DMS 273 (cell line): ENCODE results near the gene RGS3.
A peak's percentile ranks its signal among the peaks of the same experiment; 100 is the strongest.

Experiments used
- DNase-seq: peaks from one replicate; lab custom pipeline; 2025; ENCODE audit not compliant: unreplicated experiment; lab: John Stamatoyannopoulos, UW

Gene RGS3

DNA sequence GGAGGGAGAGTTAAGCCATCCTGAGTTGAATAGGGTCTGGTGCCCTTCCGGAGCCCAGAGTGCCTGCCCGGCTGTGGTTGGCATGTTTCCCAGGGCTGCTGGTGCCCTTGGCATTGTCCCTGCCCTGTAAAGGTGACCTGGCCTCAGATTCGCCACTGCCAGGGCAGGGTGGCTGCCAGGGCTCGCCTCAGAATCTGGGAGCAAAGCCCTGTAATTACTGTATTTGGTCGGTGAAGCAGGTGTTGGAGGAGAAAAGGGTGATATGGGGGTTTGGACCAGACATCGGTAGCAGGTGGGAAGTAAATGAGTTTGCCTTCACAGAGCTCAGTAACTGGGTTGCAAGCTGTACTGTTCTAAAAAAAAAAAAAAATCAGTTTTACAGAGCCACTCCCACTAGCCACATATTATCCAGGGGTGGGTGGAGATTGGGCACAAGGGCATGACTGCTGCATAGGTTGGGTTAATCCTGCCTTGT, 47.6 kb downstream of the RGS3 start:
- DNase-seq, result peak; percentile 22

DNA sequence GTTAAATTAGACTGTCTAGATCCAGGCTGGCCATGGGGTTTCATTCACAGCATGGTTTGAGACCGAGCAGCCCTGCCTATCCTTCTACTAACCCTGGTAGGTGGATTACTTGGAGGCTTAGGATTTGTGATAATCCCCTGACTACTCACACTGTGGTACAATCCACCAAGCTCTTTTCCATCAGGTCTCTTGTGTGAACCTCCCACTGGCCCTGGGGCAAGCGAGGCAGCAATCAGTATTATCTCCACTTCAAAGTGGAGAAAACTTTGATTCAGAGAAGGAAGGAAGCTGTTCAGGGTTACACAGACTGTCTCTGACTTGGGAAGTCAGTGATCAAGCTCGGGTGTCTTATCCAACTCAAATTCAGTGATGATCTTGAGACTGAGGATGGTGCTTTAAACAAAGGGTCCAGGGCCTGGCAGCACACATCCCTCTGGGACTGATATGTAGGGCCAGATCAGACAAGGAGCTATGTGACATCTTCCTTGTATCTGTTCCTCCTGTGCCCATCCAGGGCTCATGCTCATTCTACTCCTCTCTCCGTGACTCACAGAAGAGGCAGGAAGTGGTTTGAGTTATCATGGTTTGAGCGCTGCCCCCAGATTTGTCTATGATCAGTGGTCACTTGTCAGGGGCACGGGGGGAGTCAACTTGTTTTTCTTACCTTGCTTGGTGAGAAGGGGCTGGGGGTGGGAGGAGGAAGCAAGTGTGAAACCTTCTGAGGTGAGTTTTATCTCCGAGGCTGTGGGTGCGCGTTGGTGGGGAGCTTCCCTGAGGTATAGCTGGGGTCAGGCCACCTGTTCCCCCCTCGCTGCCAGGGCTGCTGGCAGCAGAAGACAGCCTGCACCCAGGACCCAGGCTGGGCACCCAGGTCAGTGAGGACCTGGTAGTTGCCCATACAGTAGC, 48.6 kb downstream of the RGS3 start:
- DNase-seq, result no peak

DNA sequence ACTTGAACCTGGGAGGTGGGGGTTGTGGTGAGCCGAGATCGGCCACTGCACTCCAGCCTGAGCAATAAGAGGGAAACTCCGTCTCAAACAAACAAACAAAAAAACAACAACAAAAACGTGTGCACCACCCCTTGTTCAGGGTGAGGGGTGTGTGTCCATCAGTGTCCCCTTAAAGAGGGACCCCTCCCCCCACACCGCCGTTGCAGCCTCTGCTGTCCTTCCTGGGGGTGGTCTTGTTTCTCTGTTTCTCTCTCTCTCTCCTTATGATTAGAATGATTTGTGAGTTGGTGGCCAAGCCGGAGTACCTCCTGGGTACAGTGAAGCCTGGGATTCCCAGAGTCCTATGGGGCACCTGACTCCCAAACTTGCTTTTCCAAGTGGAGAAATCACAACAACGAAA, 49.6 kb downstream of the RGS3 start:
- DNase-seq, result no peak

DNA sequence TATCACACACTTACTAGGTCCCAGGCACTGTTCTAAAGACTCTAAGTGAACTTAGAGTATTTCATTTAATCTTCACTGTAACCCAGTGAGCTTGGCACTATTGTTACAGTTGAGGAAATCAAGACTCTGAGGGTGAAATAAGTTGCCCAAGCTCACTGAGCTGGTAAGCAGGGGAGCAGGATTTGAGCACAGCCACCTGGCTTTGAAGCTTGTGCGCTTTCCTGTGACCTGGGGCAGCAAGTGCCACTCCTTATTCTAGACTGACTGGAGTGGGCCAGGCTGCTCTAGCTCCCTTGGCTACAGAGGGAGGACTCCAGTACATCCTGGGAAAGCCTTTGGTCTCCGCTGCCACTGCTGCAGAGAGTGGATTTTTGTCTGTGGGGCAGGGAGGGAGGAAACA, 50.0 kb downstream of the RGS3 start:
- DNase-seq, result no peak

DNA sequence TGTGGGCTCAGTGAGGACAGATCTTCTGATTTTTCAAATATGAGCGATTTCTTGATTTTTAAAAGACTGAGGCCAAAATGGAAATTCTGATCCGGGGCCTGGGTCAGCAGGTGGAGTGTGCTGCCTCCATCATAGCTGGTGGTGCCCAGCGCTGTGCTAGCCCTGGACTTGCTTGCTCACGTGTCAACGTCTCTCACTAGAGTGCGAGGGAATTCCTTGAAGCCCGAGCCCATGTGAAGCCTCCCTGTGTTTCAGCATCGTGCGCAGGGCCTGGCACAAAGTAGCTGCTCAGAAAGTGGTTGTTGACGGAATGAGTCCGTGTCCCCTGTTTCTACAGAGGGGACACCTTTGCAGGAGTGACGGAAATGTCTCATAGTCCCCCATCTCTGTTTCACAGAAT, 50.5 kb downstream of the RGS3 start:
- DNase-seq, result no peak

DNA sequence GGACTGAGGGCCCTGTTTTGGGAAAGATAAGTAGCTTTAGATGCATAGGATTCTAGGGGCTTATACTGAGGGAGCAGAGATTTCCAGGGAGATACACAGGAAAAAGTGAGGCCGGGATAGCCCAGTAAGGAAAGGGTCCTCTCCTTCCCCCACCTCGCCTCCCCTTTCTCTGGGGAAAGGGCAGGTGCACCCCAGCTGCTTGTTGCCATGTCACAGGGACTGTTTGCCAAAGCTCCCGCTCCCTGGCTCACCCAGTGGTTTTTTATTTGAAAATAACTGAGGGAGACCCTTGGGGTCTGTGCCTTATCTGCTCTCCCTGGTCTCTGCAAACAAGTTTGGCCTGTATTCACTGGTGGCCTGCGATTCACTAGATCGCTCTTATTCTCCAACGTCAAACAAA, 51.2 kb downstream of the RGS3 start:
- DNase-seq, result no peak

DNA sequence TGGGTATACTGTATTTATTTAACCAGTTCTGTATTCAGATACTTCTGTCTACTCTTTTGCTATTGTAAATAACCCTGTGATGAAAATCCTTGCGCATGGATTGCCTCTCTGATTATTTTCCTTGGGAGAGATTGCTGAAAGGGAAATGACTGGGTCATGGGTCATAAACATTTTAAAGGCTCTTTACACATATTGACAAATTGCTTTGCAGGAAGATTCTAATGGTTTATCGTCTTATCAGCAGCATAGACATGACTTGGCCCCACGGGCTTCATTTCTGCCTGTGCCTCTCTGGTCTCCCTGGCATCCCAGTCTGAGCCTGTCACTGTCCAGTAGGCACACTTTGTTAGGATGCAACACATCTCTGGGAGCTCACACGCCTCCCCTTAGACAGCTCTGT, 52.3 kb downstream of the RGS3 start:
- DNase-seq, result no peak

DNA sequence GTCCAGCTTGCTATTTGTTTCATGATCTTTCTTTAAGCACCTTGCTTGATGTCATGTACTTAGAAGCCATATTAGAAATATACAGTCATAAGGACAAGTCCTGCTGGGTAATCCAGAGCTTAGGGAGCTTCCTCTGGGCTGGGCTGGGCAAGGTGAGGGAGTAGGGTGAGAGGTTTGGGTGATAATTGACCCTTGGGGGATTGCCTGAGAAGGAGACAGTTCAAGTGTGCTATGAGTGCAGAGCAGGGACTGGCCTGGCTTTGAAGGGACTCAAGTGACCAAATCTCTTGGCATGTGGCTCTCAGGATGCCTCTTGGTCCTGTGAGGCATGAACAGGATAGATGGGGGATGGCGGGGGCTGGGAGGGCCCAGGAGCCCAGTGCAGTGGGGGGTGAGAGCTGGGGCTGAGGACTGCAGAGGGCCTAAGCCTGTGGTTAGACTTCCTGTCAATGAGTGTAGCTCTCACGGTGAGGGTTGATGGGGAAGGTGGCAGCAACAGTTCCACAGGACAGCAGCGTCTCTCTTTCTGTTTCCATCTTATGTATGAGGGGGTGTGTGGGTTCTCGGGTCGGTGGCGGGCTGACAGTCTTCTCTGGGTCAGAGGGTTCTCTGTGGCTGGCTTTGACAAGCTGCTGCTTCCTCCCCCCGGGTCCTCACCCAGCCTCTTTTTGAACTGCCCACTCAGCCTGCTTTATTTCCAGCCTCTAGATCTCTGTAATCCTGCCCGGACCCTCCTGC, 53.5 kb downstream of the RGS3 start:
- DNase-seq, result no peak

DNA sequence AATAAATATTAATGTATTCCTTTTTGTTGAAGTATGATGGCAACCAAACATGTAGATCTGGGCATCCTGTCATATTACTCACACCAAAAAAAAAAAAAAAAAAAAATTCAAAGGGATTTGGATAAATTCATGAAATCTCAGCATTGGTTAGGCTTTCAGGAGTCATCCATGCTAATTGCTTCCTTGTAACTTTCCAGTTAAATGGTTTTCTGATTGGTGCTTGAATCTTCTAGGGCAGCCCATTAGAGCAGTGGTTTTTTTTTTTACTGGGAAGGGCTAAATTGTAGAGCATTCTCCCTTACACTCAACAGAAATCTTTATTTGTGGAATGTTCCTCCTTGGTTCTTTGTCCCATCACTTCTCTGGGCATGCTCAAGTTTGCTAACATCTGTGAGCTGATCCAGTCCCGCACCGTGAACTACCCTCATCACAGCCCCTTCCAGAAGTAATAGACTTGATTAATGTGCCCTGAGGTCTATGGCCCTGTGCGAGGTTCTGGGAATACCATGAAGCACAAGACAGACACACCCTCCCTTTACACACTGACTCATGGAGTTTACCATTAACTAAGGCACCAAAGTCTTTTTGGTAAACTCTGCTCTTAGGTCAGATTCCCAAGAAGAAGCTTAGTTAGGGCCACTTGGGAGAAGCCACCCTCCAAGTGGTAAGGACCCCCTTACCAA, 56.0 kb downstream of the RGS3 start:
- DNase-seq, result no peak

DNA sequence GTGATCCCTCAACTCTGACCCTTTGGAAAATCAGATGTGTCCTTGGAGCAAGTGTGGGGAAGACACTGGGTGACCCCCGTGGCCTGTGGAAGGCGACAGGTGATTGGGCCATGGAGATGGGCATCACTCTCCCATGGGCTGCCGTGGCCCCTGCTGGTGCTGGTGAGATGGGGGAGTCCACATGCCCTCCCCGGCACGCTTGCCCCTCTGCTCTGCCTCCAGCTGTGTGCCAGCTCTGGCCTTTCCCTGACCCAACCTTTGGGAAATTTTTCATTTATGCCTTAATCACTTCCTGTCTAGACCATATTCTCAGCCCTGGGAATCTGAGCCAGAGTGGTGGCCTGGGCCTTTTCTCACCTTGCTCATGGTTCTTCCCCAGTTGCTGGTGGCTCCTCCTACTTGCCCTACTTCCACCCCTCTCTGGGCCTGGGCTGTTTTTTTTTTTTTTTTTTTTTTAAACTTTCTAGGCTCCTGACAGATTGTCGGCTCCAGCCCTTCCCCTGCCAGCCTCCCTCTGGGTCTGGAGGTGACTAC, 56.6 kb downstream of the RGS3 start:
- DNase-seq, result no peak

DNA sequence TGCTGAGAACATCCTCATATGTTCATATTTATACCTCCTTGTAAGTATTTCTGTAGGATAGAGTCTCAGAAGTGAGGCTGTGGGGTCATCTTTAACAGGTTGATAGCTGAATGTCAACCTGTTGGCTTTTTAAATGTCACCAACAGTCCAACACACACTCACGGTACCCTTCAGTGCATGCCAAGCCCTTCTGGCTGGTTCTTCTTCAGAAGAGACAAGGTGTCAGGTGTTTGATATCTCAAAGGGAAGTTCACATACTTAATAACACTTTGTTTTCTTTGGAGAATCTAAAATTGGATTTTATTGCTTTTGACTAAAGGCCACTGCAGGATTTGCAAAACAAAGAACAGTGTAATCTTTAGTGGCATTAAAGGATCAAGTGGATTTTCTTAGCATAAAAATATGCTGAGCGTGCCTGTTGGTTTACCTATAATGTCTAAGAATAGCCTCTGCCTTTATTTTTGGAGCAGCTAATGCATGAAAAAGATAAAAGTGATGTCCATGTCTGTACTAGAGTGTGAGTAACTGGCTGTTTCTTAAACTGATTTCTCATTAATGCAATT, 58.2 kb downstream of the RGS3 start:
- no peak for DNase-seq

DNA sequence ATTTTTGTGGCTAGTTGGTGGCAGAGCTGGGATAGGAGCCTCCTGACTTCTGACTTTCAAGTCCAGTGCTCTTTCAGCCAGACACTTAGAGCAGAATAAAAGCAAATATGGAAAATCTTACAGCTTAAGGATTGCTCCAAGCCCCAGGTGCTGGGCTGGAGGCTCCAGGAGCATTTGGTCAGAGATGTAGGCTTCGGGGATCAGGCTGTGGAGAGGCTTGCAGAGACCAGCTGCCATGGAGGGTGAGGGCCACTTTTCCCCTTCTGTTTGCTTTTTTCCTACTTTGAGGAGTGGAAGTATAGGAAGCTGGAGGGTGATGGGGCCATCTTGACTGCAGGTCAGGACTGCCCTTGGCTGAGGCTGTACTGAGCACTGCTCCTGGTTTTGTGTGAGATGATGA, 58.9 kb downstream of the RGS3 start:
- DNase-seq, result no peak

DNA sequence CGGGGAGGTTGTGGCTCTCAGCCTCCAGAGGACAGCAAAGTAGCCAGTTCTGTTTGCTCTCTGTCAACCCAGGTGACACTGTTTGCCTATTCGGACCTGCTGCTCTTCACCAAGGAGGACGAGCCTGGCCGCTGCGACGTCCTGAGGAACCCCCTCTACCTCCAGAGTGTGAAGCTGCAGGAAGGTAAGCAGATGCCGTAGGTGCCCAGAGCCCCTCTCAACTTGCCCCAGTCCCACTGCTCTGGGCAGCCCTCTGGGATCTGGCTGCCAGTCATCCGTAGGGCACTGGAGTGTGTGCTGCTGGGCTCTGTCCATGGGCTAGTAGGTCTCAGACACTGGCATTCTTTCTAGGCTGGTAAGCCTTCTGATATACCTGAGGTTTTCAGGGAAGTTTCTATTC, 59.3 kb downstream of the RGS3 start:
- DNase-seq, result no peak

DNA sequence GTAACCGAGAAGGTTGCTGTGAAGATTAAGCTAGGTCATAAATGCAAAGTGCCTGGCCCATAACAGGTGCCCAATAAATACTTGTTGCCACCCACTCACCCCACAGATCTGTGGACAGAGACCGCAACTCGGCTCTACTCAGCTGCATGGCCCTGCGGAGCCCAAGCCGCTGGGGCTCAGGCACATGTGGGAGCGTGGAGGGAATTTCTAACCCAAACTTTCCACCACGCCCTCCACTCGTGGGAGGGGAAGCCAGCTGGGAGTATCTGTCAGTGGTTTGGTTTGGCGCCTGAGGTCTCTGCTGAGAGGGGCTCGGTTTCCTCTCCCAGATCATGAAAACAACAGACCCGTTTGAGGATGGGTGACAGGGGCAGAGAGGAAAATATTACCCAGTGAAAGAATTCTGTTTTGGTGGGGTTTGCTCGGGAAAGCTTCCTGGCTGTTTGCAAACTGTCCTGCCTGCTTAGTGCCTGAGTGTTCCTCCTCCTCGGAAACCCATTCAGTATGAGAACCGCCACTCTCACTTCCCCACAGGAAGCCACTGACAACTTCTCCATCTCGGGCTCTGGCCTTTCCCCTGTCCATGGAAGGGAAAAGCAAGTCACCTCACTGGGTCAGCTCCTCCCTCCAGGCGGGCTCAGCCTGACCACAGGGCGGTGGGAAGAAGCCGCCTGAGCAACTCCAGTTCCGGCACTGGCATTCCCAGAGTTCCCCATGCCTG, 60.1 kb downstream of the RGS3 start:
- no peak for DNase-seq

DNA sequence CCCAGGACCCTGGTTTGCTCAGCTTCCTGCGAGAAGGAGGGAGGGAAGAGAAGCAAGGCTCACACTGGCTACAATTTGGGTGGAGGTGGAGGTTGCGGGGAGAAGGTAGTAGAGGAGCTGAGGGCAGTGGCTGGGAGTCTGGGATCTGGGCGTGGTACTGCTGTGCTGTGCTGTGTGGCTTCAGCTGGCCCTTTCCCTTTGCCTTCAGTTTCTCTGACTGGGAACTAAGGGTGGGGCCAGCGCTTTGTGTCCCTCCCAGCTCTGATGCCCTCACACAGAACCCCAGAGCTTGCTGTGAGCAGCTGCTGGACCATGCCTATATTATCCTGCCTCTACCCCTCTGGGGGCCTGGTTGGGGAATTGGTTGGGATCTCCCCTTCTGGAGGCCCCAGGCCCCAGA, 60.9 kb downstream of the RGS3 start:
- DNase-seq, result no peak

DNA sequence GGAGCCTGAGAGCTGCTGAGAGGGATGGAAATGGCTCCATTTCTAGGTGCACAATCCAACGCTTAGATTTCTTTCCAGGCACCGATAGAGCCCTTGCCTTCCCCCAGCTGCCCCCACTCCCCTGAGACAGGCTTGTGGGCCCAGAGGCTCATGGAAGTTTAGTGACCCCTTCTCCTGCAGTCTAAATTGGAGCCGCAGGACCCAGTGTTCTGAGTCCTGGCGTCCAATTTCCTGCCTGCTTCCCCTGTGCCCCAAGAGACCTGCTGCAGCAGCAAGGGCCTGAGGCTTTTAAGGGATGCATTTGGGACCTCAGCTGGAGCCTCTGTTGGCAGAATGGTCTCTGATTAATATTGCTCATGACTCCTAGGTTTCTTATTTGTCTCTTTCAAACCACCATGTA, 61.7 kb downstream of the RGS3 start:
- no peak for DNase-seq

DNA sequence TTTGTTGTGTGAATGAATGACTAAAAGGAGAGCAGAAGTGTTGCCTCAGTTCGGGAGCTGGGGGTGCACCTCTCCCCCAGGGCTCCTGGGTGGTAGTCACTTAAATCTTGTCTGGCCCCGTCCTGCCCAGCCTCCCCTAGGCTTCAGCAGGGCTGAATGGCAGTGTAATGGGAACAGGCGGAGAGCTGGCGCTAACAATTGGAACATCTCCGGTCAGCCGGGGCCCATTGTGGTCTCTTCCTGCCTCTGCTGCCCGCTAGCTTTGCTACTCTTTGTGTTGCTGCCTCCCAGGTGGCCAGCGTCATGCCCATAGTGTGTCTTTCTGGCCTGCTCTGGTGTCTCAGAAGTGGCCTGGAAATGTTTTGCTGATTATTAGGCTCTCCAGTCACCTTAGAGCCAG, 62.3 kb downstream of the RGS3 start:
- no peak for DNase-seq

DNA sequence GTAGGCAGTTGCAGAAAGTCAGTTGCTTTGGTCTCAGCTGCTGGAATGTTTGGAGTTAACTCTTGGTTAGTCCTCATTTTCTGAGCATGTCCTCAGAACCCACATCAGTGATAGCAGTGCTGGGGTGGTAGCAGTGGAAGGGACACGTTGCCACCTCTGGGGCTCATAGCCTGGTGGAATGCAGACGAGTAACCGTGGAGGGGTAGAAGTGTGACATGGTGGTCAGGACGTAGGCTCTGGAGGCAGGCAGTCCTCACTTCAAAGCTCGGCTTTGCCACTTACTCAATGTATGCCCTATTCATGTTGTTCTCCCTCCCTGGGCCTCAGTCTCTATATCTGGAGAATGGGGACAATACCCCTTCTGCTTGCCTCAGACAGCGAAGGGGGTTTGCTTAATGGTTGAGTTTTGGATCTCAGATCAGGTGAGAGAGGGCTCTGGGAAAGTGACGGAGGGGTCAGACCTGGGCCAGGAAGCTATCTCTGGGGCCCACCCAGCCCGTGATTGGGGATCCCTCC, 62.8 kb downstream of the RGS3 start:
- no peak for DNase-seq

DNA sequence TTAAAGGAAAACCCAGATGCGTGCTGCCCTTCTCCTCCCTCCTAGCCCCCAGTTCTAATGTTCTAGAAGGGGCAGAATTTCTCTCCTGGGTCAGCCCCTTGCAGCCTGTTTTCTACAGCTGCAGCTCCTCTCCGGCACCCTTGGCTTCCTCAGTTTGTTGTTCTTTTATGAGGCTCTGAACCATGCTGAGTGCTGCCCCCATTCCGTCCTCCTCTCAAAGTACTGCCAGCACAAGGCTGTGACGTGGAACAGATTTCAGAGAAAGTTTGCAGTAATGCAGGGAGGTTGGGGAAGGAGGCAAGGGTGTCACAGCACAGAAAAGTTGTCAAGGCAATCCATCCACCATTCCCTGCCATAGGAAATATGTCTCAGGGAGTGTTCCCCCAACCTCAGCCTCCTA, 63.3 kb downstream of the RGS3 start:
- DNase-seq, result no peak

DNA sequence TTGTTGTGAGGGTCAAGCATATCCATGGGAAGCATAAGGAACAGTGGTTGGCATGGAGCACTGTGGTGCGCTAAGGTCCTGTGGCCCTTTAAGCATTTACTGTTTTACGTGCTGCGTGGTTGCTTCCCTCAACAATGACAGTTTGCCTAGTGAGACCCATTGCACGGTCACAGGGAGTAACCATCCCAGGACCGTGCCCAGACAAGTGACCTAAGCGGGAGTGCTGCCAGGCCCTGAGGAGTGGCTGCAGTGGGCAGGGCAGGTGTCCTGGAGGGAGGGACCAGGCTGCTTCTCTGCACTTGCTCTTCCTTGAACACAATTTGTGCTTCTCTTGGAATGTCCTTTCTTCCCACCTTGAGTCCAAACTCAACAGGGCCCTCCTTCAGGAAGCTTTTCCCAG, 64.6 kb downstream of the RGS3 start:
- DNase-seq, result no peak
